Fibroblast of pulmonary artery (primary cell): Measurements from ENCODE around the gene R3HDM2.
"Not testable (repeated sequence)": the region's sequence is repeated elsewhere in the genome, so short reads cannot be mapped to it uniquely, and the experiment has no call there.

Experiments used
- DNase-seq: peaks from one replicate; pipeline ENCODE4 v3.0.0-alpha.2; 2010; ENCODE audit warnings: low read depth
- H3K4me3 ChIP-seq: replicated peaks from 2 replicates; pipeline ENCODE4 v1.5.1; 2011; ENCODE audit warnings: low read depth, mild to moderate bottlenecking, control low read depth, low read length, moderate library complexity
- TF ChIP-seq, protein P1 (sequence below): IDR thresholded peaks from 2 replicates; pipeline ENCODE4 v1.5.1; 2011; ENCODE audit warnings: mild to moderate bottlenecking, control low read depth, low read length, inconsistent platforms; ENCODE audit errors: missing control alignments

The R3HDM2 gene

DNA sequence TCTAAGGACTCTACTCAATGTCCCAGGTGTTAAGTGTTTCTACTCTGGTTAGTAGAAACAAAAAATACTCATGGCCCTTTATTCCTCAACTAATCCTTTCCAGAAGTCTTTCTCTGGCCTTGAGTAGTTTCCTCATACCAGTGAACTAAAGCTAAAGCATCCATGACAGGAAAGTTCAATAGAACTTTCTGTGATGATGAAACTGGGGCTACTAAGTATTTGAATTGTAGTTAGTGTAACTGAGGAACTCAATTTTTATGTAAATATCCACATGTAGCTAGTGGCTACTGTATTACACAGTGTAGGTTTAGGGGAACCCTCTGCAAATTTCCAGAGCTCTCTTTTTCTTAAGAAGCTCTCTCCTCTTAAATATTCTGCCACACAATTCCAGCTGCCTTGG lies 63.7 kb downstream of the R3HDM2 start:
- DNase-seq, result no peak
- TF ChIP-seq, protein P1, sequence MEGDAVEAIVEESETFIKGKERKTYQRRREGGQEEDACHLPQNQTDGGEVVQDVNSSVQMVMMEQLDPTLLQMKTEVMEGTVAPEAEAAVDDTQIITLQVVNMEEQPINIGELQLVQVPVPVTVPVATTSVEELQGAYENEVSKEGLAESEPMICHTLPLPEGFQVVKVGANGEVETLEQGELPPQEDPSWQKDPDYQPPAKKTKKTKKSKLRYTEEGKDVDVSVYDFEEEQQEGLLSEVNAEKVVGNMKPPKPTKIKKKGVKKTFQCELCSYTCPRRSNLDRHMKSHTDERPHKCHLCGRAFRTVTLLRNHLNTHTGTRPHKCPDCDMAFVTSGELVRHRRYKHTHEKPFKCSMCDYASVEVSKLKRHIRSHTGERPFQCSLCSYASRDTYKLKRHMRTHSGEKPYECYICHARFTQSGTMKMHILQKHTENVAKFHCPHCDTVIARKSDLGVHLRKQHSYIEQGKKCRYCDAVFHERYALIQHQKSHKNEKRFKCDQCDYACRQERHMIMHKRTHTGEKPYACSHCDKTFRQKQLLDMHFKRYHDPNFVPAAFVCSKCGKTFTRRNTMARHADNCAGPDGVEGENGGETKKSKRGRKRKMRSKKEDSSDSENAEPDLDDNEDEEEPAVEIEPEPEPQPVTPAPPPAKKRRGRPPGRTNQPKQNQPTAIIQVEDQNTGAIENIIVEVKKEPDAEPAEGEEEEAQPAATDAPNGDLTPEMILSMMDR, result no peak
- no peak overlapping the region for H3K4me3 ChIP-seq

DNA sequence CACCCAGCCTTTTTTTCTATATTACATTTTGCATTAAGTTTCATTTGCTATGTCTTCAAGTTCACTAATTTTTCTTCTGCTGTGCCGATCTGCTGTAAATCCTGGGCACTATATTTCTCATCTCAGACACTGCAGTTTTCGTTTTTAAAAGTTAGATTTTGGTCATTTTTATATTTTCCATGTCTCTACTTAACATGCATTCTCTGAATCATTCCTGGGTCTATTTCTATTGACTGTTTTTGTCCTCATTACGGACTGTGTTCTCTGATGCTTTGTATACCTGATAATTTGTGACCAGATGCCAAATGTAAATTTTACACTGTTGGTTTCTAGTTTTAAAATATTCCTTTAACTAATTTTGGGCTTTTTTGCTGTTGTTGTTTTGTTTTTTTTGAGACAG lies 64.5 kb downstream of the R3HDM2 start:
- DNase-seq, result no peak
- TF ChIP-seq, protein P1, result no peak
- H3K4me3 ChIP-seq, result no peak overlapping the region

DNA sequence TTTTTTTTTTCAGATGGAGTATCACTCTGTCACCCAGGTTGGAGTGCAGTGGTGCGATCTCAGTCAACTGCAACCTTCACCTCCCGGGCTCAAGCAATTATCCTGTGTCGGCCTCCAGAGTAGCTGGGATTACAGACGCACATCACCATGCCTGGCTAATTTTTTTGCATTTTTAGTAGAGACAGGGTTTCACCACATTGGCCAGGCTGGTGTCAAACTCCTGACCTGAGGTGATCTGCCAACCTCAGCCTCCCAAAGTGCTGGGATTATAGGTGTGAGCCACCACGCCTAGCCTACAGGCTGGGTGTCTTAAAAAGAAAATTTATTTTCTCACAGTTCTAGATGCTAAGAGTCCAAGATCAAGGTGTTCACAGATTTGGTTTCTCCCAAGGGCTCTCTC lies 66.7 kb downstream of the R3HDM2 start:
- not testable (repeated sequence) for H3K4me3 ChIP-seq, DNase-seq

DNA sequence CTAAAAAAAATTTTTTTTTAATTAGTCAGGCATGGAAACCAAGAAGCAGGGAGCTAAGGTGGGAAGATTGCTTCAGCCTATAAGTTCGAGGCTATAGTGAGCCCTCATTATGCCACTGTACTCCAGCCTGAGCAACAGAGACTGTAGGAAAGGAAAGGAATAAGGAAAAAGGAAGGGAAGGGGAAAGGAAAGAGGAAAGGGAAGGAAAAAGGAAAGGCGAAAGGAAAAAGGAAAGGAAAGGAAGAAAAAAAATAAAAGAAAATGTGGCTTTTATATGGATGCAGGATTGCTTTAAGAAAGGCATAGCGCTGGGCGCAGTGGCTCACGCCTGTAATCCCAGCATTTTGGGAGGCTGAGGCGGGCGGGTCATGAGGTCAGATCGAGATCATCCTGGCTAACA lies 70.4 kb downstream of the R3HDM2 start:
- TF ChIP-seq, protein P1, result no peak
- no peak overlapping the region for H3K4me3 ChIP-seq
- no peak for DNase-seq

DNA sequence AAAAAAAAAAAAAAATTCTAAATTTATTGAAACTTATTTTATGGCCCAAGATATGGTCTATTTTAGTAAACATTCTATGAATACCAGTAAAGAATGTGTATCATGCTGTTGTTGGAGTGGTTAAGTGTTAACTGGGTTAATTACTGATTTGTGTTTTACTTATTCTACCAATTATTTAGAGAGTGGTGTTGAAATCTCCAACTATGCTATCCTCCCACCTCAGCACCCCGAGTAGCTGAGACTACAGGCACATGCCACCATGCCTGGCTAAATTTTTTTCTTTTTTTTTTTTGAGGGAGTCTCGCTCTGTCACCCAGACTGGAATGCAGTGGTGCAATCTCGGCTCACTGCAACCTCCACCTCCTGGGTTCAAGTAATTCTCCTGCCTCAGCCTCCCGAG lies 72.2 kb downstream of the R3HDM2 start:
- no peak for DNase-seq
- H3K4me3 ChIP-seq, result no peak overlapping the region
- TF ChIP-seq, protein P1, result no peak

DNA sequence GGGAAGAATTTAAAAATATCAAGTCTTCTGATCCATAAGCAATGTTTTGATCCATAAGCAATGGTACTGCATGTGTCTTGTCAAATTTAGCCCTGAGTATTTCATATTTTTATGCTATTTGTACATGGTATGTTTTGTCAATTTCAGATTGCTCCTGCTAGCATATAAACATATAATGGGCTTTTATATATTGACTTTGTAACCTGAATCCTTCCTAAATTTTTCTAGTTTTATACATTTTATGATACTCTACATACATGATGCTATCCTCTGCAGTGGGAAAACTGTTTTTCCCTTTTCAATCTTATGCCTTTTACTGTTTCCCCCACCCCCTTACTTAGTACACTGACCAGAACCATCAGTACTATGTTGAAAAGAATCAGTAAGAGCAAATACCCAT lies 75.1 kb downstream of the R3HDM2 start:
- no peak for DNase-seq

DNA sequence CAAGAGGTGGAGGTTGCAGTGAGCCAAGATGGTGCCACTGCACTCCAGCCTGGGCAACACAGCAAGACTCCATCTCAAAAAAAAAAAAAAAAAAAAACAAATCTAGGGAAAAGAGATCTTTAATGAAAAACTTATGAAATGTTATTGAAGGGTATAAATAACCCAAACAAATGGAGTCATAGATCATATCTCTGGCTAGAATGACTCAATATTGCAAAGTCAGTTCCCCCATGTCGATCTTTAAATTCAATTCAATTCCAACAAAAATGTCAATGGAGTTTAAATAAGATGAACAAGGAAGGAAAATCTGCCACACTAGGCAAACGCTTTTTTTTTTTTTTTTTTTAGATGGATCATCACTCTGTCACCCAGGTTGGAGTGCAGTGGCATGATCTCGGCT lies 78.7 kb downstream of the R3HDM2 start:
- no peak for DNase-seq
- TF ChIP-seq, protein P1, result no peak
- H3K4me3 ChIP-seq, result no peak overlapping the region

More for the DNA sequence above, 75.1 kb downstream of the R3HDM2 start:
- TF ChIP-seq, protein P1, result no peak
- H3K4me3 ChIP-seq, result no peak overlapping the region

DNA sequence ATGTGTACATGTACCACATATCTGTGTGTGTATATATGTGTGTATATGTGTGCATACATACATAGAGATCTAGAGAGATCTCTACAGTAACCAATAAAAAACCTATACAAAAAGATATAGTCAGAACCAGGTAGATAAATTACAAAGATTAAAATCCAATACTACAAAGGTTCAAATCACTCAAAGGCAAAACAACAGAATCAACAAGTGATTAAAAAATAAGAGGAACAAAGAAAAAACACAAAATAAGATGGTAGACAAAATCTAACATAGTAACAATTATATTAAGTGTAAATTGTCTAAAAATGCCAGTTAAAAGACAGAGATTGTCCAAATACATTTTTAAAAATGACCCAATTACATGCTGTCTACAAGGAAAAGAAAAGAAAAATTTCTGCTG lies 83.6 kb downstream of the R3HDM2 start:
- DNase-seq, result no peak
- no peak overlapping the region for H3K4me3 ChIP-seq
- TF ChIP-seq, protein P1, result no peak
